ENCODE results near the gene CTNNBIP1. TPM values are rescaled to one million over a fixed set of nuclear protein-coding genes. Genes with fewer than 3 reads are reported as not detected.

CTNNBIP1 gene
- total RNA-seq, 1 donor from 2014 or later, result 50.6 TPM

DNA sequence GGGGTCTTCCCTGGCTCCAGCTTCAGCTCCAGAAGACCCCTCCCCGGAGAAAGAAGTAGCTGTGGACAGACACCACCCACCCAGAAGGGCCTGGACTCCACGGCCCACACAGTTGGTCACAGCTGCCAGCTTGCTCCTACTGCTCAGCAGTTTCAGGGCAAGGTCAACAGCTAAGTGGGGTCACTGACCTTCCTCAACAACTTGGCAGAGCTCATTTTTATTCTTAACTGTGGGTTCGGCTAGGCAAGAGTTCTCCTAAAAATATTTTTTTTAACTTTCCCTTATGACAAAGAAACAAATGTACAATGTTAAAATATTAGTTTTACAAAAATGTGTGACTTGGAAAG lies 41.9 kb downstream of the CTNNBIP1 start:
- DNase-seq (ENCODE audit: missing footprints) (no peak), ATAC-seq (no peak)
- intact Hi-C loops (cut with DNase I), result no loop called here

GRCh38 chr1:9867408-9868243 lies 42.4 kb downstream of the CTNNBIP1 start:
- intact Hi-C loops (cut with DNase I), result loop anchor here (1.0 to 2.0 kb wide), 3 partner anchors 82 to 240 kb away; no protein-coding TSS in a partner anchor
- DNase-seq (ENCODE audit: missing footprints) (peak; percentile 90), ATAC-seq (peak; percentile 72)

- no peak for DNase-seq (ENCODE audit: missing footprints)
- no peak for ATAC-seq
Measured at GRCh38 chr1:9866836-9867235, 43.2 kb downstream of the CTNNBIP1 start.

DNA sequence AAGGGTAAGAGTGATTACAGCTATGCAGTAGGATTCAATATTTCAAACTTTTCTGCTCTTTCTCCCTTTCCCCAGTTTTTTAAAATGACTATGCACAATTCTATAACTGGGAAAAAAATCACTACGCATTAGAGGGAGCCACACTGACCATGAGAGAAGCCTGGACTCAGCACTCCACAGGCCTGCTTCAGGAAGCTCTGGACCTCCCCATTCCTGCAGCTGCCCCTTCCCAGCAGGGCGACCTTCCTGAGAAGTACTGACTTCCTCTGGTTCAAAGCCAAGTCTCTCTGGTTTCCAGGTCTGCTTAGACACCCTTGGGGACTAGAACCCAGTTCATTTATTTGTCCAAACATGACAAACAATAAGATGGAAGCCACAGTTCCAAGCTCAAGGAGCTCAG lies 44.3 kb downstream of the CTNNBIP1 start:
- ATAC-seq, result no peak
- no peak for DNase-seq (ENCODE audit: missing footprints)
- intact Hi-C loops (cut with DNase I), result loop anchor here (2.0 kb wide), 1 partner anchor 141 kb away; no protein-coding TSS in a partner anchor

More at GRCh38 chr1:9866836-9867235, 43.2 kb downstream of the CTNNBIP1 start:
- intact Hi-C loops (cut with DNase I), result loop anchor here (1.0 to 2.0 kb wide), 3 partner anchors 82 to 240 kb away; no protein-coding TSS in a partner anchor

- DNase-seq (ENCODE audit: missing footprints) (no peak), ATAC-seq (no peak)
- intact Hi-C loops (cut with DNase I), result no loop called here
Measured at GRCh38 chr1:9863371-9863770, 46.7 kb downstream of the CTNNBIP1 start.

- intact Hi-C loops (cut with DNase I), result no loop called here
- DNase-seq (ENCODE audit: missing footprints), result no peak
- ATAC-seq, result no peak
Measured at GRCh38 chr1:9861360-9861759, 48.7 kb downstream of the CTNNBIP1 start.

GRCh38 chr1:9860887-9861286 lies 49.2 kb downstream of the CTNNBIP1 start:
- DNase-seq (ENCODE audit: missing footprints) (no peak), ATAC-seq (no peak)
- intact Hi-C loops (cut with DNase I), result no loop called here

GRCh38 chr1:9859281-9860014 lies 50.6 kb downstream of the CTNNBIP1 start:
- DNase-seq (ENCODE audit: missing footprints) (no peak), ATAC-seq (no peak)
- intact Hi-C loops (cut with DNase I), result no loop called here

DNA sequence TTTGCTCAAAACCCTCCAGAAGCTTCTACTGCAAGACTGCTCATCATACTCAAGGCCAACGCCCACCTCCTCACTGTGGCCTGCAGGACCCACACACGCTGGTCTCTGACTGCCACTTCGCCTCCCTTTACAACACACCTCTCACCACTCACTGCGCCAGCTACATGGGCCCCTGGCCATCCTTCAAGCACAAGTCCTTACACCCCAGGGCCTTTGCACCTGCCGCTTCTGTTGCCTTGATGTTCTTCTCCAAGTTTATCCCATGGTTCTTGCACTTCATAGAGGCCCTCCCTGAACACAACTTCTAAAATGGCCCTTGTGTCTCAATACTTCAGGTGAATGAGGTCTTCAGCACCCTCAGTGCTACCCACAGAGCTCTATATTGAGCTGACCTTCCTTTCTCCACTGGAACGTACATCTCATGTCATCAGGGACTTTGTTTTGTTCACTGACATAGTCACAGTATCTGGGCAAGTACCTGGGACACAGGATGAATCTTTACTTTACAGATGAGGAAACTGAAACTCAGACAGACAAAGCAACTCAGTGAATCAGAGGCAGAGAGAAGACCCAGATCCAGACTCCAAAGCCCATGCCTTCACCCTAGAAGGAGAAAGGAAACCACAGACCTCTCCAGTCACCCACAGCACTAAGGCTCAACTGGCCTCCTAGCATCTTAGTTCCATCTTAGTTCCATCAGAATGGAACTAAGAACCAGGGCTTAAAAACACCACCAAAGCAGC lies 51.6 kb downstream of the CTNNBIP1 start:
- ATAC-seq (no peak), DNase-seq (ENCODE audit: missing footprints) (no peak)
- intact Hi-C loops (cut with DNase I), result no loop called here

DNA sequence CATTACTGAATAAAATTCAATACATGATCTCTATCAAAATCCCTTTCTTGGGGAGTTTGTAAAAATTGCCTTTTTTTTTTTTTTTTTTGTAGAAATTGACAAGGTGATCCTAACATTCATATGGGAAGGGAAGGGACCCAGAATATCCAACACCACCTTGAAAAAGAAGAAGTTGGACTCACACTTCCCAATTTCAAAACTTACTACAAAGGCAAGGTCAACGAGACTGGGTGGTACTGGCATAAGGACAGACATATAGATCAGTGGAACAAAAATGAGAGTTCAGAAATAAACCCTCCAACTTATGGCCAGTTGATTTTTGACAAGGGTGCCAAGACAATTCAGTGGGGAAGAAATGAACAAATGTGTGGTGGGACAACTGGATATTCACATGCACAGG lies 54.9 kb downstream of the CTNNBIP1 start:
- intact Hi-C loops (cut with DNase I), result no loop called here
- no peak for ATAC-seq
- DNase-seq (ENCODE audit: missing footprints), result no peak

DNA sequence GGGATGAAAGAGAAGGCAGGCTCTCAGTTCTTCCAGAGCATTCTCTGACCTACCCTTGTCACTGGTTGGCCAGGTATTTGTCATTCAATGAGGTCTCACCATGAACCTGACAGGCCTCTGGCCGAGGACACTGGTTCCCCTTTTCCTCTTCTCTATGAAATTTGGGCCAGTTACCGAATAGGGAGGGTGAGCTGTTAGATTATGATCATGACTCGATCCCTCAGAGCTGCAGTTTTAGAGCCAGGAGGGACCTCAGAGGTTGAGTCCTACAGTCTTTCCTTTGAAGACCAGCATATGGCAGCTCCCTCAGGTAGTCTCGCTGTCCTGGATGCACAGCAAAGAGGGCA lies 56.8 kb downstream of the CTNNBIP1 start:
- intact Hi-C loops (cut with DNase I), result no loop called here
- ATAC-seq, result no peak
- no peak for DNase-seq (ENCODE audit: missing footprints)

DNA sequence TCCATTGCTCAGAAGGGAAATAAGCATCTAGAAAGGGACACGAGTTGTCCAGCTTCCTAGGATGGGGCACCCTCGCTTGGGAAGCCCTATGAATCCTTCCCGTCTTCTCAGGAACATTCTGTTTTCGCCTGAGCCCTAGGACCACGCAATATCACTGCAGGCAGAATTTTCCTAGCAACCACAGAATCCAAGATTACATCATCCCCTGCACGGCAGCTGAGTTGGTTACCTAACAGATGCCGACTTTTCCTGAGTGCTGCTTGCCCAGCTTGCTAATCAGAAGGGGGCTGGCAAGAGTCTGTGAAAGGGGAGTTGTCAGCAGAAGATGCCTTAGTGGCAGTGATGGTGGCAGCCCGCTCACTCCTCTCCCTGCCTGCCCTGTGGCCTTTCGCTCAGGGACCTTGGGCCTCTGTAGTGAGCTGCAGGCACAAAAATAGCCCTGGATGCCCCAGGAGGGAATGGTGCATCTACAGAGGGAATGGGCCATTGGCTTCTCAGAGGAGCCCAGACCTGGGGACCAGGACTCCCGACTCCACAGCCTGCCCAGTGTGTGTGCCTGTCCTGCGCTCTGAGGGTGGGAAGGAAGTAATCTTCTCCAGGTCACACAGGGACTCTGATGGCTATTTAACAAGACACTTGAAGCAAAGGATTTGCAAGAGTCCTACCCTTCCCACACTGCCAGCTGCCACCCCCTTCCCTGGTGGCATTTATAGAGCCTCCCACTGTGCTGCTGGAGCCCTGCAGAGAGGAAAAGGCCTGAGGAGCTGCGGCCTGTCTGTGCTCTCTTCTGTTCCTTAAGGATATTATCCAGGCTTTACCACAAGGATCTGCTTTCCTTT lies 57.4 kb downstream of the CTNNBIP1 start:
- intact Hi-C loops (cut with DNase I), result no loop called here
- no peak for DNase-seq (ENCODE audit: missing footprints)
- ATAC-seq, result peak; percentile 64

DNA sequence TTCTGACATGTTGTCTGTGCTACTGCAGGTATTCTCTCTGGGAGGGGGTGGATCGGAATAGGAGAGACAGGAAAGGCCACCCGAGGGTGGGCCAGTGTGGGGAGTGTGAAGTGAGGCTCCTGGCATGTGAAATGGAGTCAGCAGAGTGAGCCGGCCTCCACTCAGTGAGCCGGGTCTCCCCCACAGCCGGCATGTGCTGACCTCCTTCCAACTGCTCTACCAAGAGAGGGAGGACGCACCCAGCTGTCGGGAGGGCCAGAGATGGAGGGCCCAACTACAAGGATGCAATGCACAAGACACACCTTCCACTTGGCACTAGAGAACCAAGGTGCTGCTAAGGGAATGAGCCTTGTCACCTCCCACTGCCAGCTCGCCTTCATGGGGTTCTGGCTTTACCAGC lies 58.1 kb downstream of the CTNNBIP1 start:
- intact Hi-C loops (cut with DNase I), result no loop called here
- no peak for ATAC-seq
- DNase-seq (ENCODE audit: missing footprints), result no peak

- intact Hi-C loops (cut with DNase I), result no loop called here
- ATAC-seq (no peak), DNase-seq (ENCODE audit: missing footprints) (no peak)
Measured at GRCh38 chr1:9850442-9851162, 59.5 kb downstream of the CTNNBIP1 start.

- intact Hi-C loops (cut with DNase I), result no loop called here
Measured at GRCh38 chr1:9849691-9850441, 60.2 kb downstream of the CTNNBIP1 start.

GRCh38 chr1:9848022-9848421 lies 62.0 kb downstream of the CTNNBIP1 start:
- no peak for DNase-seq (ENCODE audit: missing footprints)
- intact Hi-C loops (cut with DNase I), result no loop called here
- ATAC-seq, result no peak

More at GRCh38 chr1:9849691-9850441, 60.2 kb downstream of the CTNNBIP1 start:
- ATAC-seq, result no peak
- no peak for DNase-seq (ENCODE audit: missing footprints)

GRCh38 chr1:9847269-9847668 lies 62.8 kb downstream of the CTNNBIP1 start:
- intact Hi-C loops (cut with DNase I), result no loop called here
- ATAC-seq, result no peak

More at GRCh38 chr1:9847269-9847668, 62.8 kb downstream of the CTNNBIP1 start:
- DNase-seq (ENCODE audit: missing footprints), result no peak
